ENCODE data around the gene TXNRD1.

GRCh38 chr12:104258476-104259067 lies 43.0 kb downstream of the TXNRD1 start:
- TF ChIP-seq CTCF (IDR thresholded peaks at IDR 0.05) (no peak), POLR2A (IDR thresholded peaks at IDR 0.05) (no peak)

All from lower leg skin (tissue), 3 donors.